ENCODE data around the gene DSCAML1.

DNA sequence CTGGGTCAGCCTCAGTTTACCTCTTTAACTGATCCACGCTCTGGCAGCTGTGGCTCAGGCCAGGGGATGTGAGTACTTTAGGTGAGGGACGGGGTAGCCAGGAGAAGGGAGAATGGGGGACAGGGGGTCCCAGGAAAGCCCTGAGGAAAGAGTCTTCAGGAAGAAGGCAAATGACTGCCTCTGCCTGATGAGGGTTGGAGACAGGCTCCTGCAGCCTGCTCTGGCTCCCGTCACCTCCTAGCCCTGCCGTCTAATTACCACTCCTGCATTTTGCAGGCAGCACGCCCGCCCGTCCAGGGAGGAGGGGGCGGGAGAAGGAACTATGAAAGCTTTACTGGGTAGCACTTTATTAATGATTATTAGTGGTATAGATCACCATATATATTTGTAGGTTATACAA, 352.8 kb downstream of the DSCAML1 start:
- TF ChIP-seq, protein P1, sequence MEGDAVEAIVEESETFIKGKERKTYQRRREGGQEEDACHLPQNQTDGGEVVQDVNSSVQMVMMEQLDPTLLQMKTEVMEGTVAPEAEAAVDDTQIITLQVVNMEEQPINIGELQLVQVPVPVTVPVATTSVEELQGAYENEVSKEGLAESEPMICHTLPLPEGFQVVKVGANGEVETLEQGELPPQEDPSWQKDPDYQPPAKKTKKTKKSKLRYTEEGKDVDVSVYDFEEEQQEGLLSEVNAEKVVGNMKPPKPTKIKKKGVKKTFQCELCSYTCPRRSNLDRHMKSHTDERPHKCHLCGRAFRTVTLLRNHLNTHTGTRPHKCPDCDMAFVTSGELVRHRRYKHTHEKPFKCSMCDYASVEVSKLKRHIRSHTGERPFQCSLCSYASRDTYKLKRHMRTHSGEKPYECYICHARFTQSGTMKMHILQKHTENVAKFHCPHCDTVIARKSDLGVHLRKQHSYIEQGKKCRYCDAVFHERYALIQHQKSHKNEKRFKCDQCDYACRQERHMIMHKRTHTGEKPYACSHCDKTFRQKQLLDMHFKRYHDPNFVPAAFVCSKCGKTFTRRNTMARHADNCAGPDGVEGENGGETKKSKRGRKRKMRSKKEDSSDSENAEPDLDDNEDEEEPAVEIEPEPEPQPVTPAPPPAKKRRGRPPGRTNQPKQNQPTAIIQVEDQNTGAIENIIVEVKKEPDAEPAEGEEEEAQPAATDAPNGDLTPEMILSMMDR (conservative IDR thresholded peaks at IDR 0.05; ENCODE audit: low read length), result no peak
- no peak for TF ChIP-seq EZH2phosphoT487 (IDR thresholded peaks at IDR 0.05; ENCODE audit: borderline replicate concordance, low read depth, low read length)

Data from OCI-LY7 (cell line).